Activated CD8-positive, alpha-beta T cell treated with anti-CD3 and anti-CD28 coated beads, Interleukin-2, amount 10 ng/mL, durations not matched to agents 7 days and 5 days (primary cell): Measurements from ENCODE around the gene RARS2. TPM values are rescaled to one million over a fixed set of nuclear protein-coding genes. Genes with fewer than 3 reads are reported as not detected.

Experiments
- total RNA-seq, 2 experiments: library from RNA; stranded (reverse); gene quantifications; one replicate each; pipeline ENCODE4 v1.2.3, GENCODE V29; 2021

Gene RARS2
- total RNA-seq, 2 experiments from 2014 or later = 20.6 to 21.4 TPM

Other genes starting within 250 kb of the RARS2 start
- gene C6orf163, start 245.2 kb downstream of the RARS2 start, total RNA-seq = 1 to 10 TPM; 1.5 to 1.9 TPM
- gene CFAP206, start 182.0 kb downstream of the RARS2 start, total RNA-seq = not detected
- 10 to 100 TPM; 11.8 to 12.6 TPM for gene SLC35A1, start 117.0 kb downstream of the RARS2 start, total RNA-seq
- 10 to 100 TPM; 27.1 TPM for gene ORC3, start 148 bp upstream of the RARS2 start, total RNA-seq
- gene AKIRIN2, start 112.2 kb upstream of the RARS2 start, total RNA-seq = 10 to 100 TPM; 42.1 to 45.2 TPM